HG03342 (cell line): Measurements from ENCODE around the gene IKBKE.
A peak's percentile ranks its signal among the peaks of the same experiment; 100 is the strongest.

Experiments used
- ATAC-seq: cut with Tn5 transposase; IDR thresholded peaks from one replicate; pipeline ENCODE4 v1.9.1; 2021; ENCODE audit warnings: mild to moderate bottlenecking, moderate library complexity; ENCODE audit not compliant: unreplicated experiment

IKBKE gene

DNA sequence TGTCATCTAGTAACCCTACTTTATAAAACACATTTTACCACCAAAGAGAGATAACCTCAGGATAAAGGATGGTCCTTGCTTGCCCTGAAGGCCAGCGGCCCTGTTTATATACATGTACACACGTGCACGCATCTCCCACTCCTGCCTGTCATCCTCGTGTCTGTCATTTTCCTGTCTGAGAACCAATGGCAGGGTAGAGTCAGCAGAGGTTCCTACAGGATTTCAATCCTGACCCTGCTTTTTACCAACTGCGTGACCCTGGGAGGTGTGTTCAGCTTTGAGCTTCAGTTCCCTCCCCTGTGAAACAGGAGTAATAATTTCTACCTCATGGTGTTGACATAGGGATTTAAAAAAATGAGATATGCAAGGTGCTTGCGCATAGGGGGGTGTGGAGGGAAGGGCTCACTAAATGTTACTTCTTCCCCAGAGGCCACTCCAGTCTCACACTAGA, 24.8 kb downstream of the IKBKE start:
- ATAC-seq = no peak

- ATAC-seq = peak; percentile 14
Observed at GRCh38 chr1:206495493-206496046, 25.3 kb downstream of the IKBKE start.

GRCh38 chr1:206496131-206496793, 26.0 kb downstream of the IKBKE start:
- peak; percentile 63 for ATAC-seq

DNA sequence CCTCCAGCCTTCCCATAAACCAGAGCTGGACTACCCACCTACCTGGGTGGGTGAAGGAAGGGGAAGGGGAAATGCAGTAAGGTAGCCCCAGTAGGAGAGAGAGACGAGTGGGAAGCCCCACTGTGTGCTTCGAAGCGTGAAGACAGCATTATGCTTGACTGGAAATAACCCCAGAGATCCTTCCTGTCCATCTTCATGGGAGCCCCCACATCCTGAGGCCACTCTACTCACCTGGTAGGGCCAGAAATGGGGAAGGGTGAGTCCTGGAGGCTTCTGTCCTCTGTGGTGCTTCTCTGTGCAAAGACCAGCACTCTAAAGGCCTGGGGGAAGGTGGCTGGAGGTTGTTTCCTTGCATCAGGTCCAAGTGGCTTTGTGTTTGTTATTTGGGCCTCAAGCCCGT, 27.1 kb downstream of the IKBKE start:
- no peak for ATAC-seq

GRCh38 chr1:206497774-206498173, 27.5 kb downstream of the IKBKE start:
- ATAC-seq = no peak

- ATAC-seq = no peak
Observed at GRCh38 chr1:206498685-206499084, 28.4 kb downstream of the IKBKE start.

DNA sequence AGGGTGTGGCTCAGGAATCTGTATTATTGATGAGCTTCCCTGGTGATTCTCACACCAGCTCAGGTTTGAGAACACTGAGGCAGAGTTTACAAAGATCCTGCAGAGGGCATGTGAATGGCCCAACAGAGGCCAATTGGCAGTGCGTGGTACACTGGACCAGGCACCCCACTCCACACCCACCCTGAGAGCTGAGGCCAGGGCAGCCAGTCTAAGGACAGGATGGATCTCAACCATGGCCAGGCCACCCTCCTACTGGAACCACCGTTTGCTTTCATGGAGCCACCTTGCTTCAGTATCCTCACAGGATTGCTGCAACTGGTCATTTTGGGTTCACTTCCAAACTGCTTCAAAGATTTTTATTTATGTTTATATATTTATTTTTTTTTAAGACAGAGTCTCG, 29.8 kb downstream of the IKBKE start:
- ATAC-seq = no peak

- ATAC-seq = no peak
Observed at GRCh38 chr1:206501881-206502280, 31.6 kb downstream of the IKBKE start.

DNA sequence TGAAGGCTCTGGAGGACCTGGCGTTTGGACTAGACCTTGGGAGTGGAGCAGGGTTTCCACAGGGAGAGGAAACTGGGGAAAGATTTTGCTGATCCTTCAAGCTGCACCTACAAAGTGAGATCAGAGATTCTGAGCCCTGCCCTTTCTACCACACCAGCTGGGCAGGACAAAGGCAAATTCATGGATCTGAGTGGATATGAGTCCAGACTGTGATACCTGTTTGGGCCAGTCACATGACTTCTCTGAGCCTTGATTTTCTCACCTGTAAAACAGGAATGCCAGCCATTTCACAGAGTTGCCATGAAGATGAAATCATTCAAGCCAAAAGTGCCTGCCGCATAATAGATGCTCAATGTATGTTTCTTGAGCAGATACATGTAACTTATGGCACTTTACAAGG, 32.1 kb downstream of the IKBKE start:
- ATAC-seq = no peak

DNA sequence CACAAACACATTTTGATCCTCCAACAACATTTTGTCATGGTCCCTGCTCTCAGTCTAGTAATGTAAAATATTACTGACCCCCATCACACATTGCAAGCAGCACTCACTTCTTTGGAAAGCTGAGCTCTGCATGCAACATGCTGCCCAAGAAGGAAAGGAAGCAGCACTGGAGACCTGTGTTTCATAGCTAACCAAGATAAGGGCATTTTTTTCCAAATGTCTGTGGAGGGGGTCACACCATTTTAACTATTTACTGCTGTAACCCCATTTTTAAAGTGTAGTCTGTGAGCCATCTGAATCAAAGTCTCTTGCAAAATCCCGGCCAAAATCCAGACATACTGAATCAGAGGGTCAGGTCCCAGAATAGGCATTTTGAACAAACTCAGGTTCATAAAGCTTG, 32.5 kb downstream of the IKBKE start:
- ATAC-seq = no peak

GRCh38 chr1:206503591-206504362, 33.5 kb downstream of the IKBKE start:
- peak; percentile 71 for ATAC-seq

DNA sequence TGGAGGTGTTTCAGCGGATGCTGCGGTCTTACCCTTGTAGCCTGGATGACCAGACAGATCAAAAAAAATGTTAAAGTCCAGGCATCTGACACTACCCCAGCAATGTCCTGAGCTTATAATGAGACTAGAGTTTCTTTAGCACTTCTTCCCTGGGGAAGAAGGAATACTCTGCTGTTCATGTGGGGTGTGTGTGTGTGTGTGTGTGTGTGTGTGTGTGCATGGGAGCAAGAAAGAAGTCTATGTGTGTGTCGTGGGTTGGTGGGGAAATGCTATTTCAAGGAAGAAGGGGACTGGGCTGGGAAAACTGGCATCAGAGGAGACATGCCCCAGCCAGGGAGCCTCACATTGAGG, 34.1 kb downstream of the IKBKE start:
- ATAC-seq = no peak

GRCh38 chr1:206505702-206506355, 35.6 kb downstream of the IKBKE start:
- ATAC-seq = no peak

GRCh38 chr1:206506405-206507283, 36.4 kb downstream of the IKBKE start:
- ATAC-seq = peak; percentile 22

DNA sequence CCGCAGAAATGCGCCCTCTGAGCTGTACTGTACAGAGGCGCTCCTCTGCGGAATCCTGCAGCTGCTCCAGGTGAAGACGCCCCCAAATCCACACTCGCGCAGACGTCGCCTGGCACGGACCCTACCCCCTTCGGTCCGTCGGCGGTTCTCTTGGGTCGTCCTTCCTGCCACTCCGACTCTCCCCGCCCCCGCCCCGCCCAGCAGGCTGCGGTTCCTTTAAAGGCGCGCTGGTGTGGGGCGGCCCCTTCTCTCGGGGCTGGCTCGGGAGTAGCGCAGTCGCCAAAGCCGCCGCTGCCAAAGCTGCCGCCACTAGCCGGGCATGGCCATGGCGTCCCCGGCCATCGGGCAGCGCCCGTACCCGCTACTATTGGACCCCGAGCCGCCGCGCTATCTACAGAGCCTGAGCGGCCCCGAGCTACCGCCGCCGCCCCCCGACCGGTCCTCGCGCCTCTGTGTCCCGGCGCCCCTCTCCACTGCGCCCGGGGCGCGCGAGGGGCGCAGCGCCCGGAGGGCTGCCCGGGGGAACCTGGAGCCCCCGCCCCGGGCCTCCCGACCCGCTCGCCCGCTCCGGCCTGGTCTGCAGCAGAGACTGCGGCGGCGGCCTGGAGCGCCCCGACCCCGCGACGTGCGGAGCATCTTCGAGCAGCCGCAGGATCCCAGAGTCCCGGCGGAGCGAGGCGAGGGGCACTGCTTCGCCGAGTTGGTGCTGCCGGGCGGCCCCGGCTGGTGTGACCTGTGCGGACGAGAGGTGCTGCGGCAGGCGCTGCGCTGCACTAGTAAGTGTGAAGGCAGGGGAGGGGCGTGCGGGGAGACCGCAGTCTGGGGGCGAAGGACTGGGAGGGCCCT, 37.2 kb downstream of the IKBKE start, which contains the start of gene RASSF5:
Gene RASSF5 (plus strand): TSS at position 248 of the 846 bp plus-strand sequence. CDS start 72 bp downstream, at position 320.
- peak; percentile 43 for ATAC-seq

GRCh38 chr1:206508130-206508889, 38.0 kb downstream of the IKBKE start:
- no peak for ATAC-seq

DNA sequence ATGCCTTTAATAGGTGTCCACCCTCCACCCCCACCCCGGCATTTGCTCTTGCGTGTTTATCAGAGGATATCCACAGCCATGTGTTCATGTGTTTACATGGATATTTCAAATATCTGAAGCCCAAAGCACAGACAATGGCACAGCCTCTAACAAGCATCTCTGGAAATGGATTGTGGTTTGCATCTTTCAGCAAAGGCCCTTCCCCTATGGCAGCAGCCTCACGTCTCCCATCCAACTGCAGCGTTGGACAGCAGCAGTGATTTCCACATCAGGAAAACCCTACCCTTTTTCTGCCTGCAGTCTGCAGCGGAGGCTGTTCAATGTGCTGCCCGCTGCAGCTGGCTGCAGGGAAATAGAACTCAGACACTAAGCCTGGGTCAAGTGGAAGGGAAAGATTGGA, 38.7 kb downstream of the IKBKE start:
- ATAC-seq = no peak

GRCh38 chr1:206509612-206510257, 39.5 kb downstream of the IKBKE start:
- ATAC-seq = no peak
